C1 segment of cervical spinal cord (tissue), 14 donors: ENCODE results near the gene RAB11FIP5.
"Not testable (repeated sequence)": the region's sequence is repeated elsewhere in the genome, so short reads cannot be mapped to it uniquely, and the experiment has no call there.

Experiments used
- DNase-seq, 14 donors: peaks; one replicate each; lab custom pipeline; 2025; lab: John Stamatoyannopoulos, UW

RAB11FIP5 gene

GRCh38 chr2:73070643-73071359 lies 41.9 kb downstream of the RAB11FIP5 start:
- DNase-seq = peak in 2 of 14 donors; percentile 45 to 66

- DNase-seq = no peak
Observed at GRCh38 chr2:73069855-73070642, 42.7 kb downstream of the RAB11FIP5 start.

GRCh38 chr2:73069041-73069854 lies 43.5 kb downstream of the RAB11FIP5 start:
- DNase-seq = no peak

GRCh38 chr2:73068147-73068546 lies 44.6 kb downstream of the RAB11FIP5 start:
- no peak for DNase-seq

GRCh38 chr2:73067043-73067442 lies 45.7 kb downstream of the RAB11FIP5 start:
- DNase-seq = no peak

- not testable (repeated sequence) for DNase-seq
Observed at GRCh38 chr2:73065070-73065469, 47.7 kb downstream of the RAB11FIP5 start.

- DNase-seq = peak in 1 of 14 donors; percentile 61
Observed at GRCh38 chr2:73063909-73064875, 48.6 kb downstream of the RAB11FIP5 start.

GRCh38 chr2:73063472-73063871 lies 49.3 kb downstream of the RAB11FIP5 start:
- no peak for DNase-seq

GRCh38 chr2:73059106-73059505 lies 53.6 kb downstream of the RAB11FIP5 start:
- DNase-seq = peak in 10 of 14 donors; percentile 24 to 82 (median 59)

- no peak for DNase-seq
Observed at GRCh38 chr2:73054980-73055379, 57.8 kb downstream of the RAB11FIP5 start.

- peak in 8 of 14 donors; percentile 20 to 73 (median 42) for DNase-seq
Observed at GRCh38 chr2:73053316-73054114, 59.2 kb downstream of the RAB11FIP5 start.

GRCh38 chr2:73050121-73050545 lies 62.6 kb downstream of the RAB11FIP5 start:
- no peak for DNase-seq

GRCh38 chr2:73043929-73044832 lies 68.6 kb downstream of the RAB11FIP5 start:
- peak in 4 of 14 donors; percentile 27 to 64 (median 50) for DNase-seq

- DNase-seq = peak in 7 of 14 donors; percentile 14 to 44 (median 29)
Observed at GRCh38 chr2:73043276-73043675, 69.5 kb downstream of the RAB11FIP5 start.

- DNase-seq = no peak
Observed at GRCh38 chr2:73037947-73038585, 74.7 kb downstream of the RAB11FIP5 start.

GRCh38 chr2:73036766-73037165 lies 76.0 kb downstream of the RAB11FIP5 start:
- no peak for DNase-seq

- DNase-seq = peak in 9 of 14 donors; percentile 30 to 75 (median 52)
Observed at GRCh38 chr2:73035899-73036711, 76.6 kb downstream of the RAB11FIP5 start.
